ENCODE measurements around the gene PRPH. TPM values are rescaled to one million over a fixed set of nuclear protein-coding genes. Genes with fewer than 3 reads are reported as not detected.

PRPH gene
- 0.07 and 0.34 TPM in 2 replicates for total RNA-seq

GRCh38 chr12:49295082-49295936 is at the start of gene PRPH:
Gene PRPH, plus strand, starts transcription at chr12:49295147. Its CDS starts 54 bp downstream, at chr12:49295201.

DNA sequence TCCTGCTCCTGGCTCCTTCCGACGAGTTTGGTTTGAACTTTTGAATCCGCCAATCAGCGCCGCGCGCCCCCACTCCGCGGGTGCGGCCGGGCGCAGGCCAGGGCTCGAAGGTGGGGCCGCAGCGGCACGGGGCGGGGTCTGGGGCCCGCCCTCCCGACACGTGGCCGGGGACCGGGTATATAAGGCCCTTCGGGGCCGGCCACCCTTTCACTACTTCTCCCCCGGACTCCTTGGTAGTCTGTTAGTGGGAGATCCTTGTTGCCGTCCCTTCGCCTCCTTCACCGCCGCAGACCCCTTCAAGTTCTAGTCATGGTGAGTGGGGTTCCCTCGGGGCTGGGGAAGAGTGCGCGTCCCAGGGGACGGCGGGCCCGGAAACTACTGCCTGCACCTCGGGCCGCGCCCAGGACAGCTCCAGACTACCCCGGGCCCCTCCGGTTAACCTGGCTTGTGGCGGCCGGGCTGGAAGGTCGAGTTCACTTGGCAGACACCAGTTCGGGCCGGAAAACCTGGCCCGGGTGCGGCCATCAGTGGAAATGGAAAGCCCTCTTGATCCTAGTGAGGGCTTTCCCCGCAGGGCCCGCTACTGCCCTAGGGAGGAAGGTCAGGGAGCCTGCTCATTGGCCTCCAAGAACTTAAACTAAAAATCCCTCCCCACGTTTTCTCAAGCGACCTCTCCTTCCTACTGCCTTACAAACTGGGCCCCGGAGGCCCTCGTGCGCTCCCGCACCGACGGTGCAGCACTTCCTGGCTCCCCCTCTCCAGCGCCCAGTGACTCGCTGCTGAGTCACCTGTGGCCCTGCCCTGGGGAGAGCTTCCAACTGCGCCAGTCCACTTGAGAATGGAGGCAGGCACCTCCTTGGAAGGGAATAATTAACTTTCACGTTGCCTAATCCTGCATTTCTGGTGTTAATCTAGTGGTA is 29.8 kb upstream of the PRPH start, which contains the start of gene TUBA1C:
Gene TUBA1C (plus strand): TSS at position 210 of the 920 bp plus-strand sequence. CDS start 100 bp downstream, at position 310.

GRCh38 chr12:49322708-49323523 is 28.0 kb downstream of the PRPH start, which contains the start of gene TROAP:
Gene TROAP, plus strand, starts transcription at chr12:49323255. Its CDS starts 354 bp downstream, at chr12:49323609.

DNA sequence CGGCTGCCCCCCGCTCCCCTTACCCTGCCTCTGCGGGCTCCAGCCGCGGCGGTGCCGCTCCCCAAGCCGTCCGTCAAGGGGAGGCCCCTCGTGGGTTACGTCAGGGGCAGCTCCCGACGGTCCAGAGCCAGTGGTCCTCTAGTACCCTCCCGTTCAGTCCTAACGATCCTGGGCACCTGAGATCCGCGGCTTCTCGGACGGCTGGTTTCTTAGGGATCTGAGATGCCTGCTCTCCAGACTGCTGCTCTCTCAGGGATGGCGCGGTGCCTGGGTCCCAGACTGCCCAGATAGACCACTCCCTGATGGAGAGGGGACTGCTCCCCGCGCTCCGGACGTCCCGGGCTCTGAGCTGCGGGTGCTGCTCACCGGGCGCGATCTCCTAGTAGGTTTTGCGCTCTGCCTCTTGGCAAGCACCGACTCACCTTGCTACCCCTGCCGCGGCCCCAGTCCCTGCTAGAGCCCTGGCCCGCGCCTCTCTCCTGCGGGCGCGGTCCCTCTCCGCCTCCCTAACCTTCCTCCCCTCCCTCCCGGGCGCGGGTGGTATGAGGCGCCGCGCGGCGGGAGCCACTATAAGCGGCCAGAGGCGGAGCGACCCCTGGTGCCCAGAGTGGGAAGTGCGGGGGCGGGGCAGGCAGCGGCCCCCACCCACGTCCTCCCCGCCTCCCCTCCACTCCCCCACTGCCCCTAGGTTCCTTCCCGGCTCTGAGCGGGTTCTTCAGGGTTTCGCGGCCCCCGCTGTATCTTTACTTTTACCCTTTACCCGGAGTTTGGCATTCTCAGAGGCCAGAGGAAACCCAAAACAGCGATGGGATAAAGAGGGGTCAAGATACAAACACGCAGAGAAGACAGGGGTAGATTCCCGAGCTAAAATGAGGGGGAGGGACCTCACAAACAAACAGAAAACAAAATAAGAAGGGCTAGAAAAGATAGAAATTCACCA is 42.0 kb downstream of the PRPH start, which contains the start of gene C1QL4:
Gene C1QL4 (minus strand): TSS at position 544 of the 940 bp plus-strand sequence. CDS start 711 bp downstream, outside the sequence.

GRCh38 chr12:49346659-49347310 is 51.8 kb downstream of the PRPH start, which contains the start of gene DNAJC22:
Gene DNAJC22, plus strand, starts transcription at chr12:49346888. Its CDS starts 1,985 bp downstream, at chr12:49348873.

Other genes starting within 250 kb of the PRPH start
- 24.9 and 107 TPM in 2 replicates for gene KMT2D, start 234.4 kb upstream of the PRPH start, total RNA-seq
- 0.36 and 1.0 TPM in 2 replicates for gene RHEBL1, start 225.2 kb upstream of the PRPH start, total RNA-seq
- gene DHH, start 200.3 kb upstream of the PRPH start, total RNA-seq = under 0.01 TPM in 1 of 2 replicates, not detected in the other
- gene LMBR1L, start 184.3 kb upstream of the PRPH start, total RNA-seq = 27.7 and 31.8 TPM in 2 replicates
- 114 and 181 TPM in 2 replicates for gene TUBA1B, start 163.8 kb upstream of the PRPH start, total RNA-seq
- gene TUBA1A, start 106.1 kb upstream of the PRPH start, total RNA-seq = 2.7 and 16.7 TPM in 2 replicates
- gene TUBA1C, start 30.1 kb upstream of the PRPH start, total RNA-seq = 208 and 261 TPM in 2 replicates
- gene TROAP, start 28.1 kb downstream of the PRPH start, total RNA-seq = 0.07 and 3.1 TPM in 2 replicates
- under 0.01 TPM in 1 of 2 replicates, not detected in the other for gene C1QL4, start 42.0 kb downstream of the PRPH start, total RNA-seq
- gene DNAJC22, start 51.7 kb downstream of the PRPH start, total RNA-seq = under 0.01 TPM in 1 of 2 replicates, not detected in the other
- 29.0 and 35.2 TPM in 2 replicates for gene SPATS2, start 72.3 kb downstream of the PRPH start, total RNA-seq
- gene KCNH3, start 243.9 kb downstream of the PRPH start, total RNA-seq = under 0.01 TPM in 1 of 2 replicates, not detected in the other

Data from nasal cavity respiratory epithelium epithelial cell of viscerocranial mucosa (primary cell).